Spinal cord (tissue), 10 donors: ENCODE measurements around the gene SEC14L1. TPM values are rescaled to one million over a fixed set of nuclear protein-coding genes. Genes with fewer than 3 reads are reported as not detected.

Experiments used
- DNase-seq, 6 donors: peaks; one replicate each; pipeline versions ENCODE4 v3.0.0 to v3.0.0-alpha.2; 2013 to 2015; ENCODE audit warnings: low spot score in 6 of 6, low read depth in 4 of 6
- H3K27ac ChIP-seq: one replicate; pipeline ENCODE4 v1.5.1; 2013; ENCODE audit warnings: low read depth, low read length, control low read depth
- H3K27me3 ChIP-seq: one replicate; pipeline ENCODE4 v1.6.1; 2013; ENCODE audit warnings: low read length; ENCODE audit not compliant: control insufficient read depth, insufficient read depth
- H3K36me3 ChIP-seq: one replicate; pipeline ENCODE4 v1.6.1; 2013; ENCODE audit warnings: low read length; ENCODE audit not compliant: control insufficient read depth, insufficient read depth
- H3K4me1 ChIP-seq: one replicate; pipeline ENCODE4 v1.6.1; 2013; ENCODE audit warnings: low read length; ENCODE audit not compliant: control insufficient read depth, insufficient read depth
- H3K4me3 ChIP-seq: one replicate; pipeline ENCODE4 v1.5.1; 2013; ENCODE audit warnings: low read depth, low read length, control low read depth
- H3K9me3 ChIP-seq: one replicate; pipeline ENCODE4 v1.6.1; 2013; ENCODE audit warnings: low read length; ENCODE audit not compliant: control insufficient read depth, insufficient read depth
- WGBS: methylation state at CpG from one replicate; pipeline ENCODE4 v1.1.5; 2013; ENCODE audit warnings: missing lambda C conversion rate; ENCODE audit not compliant: insufficient coverage; 5-methylcytosine and 5-hydroxymethylcytosine counted together
- polyA plus RNA-seq, 2 donors: library from polyadenylated mRNA; unstranded; fragments of 120-200 nt; gene quantifications; one replicate each; pipeline ENCODE4 v1.2.1, GENCODE V29; 2013; ENCODE audit not compliant: insufficient read length in 2 of 2
- total RNA-seq, 2 donors: library from RNA; depleted of rRNA in 1 of 2; stranded (reverse); fragments of 120-200 nt in 1 of 2; fragments of >200 nt in 1 of 2; gene quantifications; one replicate each; pipeline versions ENCODE4 v1.2.3 to v1.2.4, GENCODE V29; 2013 to 2014
- donor health status: healthy.

SEC14L1 gene
- total and polyA plus RNA-seq, 4 donors: 42.2 to 81.9 (median 69.1) TPM

DNA sequence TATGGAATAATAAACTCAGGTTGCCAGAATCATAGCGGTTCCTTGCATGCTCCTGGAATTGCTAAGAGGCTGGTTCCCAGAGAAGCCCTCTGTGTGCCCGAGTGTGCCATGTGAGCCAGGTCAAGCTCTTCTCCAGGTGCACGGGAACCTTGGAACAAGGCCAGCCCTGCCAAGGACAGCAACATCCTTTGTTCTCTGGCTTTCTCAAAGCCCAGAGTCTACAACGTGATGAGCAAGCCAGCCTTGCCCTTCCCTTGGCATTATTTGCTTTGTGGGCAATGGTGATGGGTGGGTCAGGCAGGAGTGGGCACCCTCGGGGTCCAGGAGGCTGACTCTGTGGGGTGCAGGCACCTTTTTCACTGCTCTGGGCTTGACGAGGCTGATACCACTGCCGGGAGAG is 14.2 kb upstream of the SEC14L1 start:
- Histone ChIP-seq H3K4me1 (peaks cover 18% of the 10 kb centered on the region), H3K27ac (no peak overlapping the region), H3K4me3 (no peak overlapping the region), H3K27me3 (no peaks in the 10 kb centered on the region), H3K36me3 (no peaks in the 10 kb centered on the region), H3K9me3 (no peaks in the 10 kb centered on the region)
- no peak for DNase-seq
- WGBS: 57% methylated on average over 4 of the region's 7 CpGs

DNA sequence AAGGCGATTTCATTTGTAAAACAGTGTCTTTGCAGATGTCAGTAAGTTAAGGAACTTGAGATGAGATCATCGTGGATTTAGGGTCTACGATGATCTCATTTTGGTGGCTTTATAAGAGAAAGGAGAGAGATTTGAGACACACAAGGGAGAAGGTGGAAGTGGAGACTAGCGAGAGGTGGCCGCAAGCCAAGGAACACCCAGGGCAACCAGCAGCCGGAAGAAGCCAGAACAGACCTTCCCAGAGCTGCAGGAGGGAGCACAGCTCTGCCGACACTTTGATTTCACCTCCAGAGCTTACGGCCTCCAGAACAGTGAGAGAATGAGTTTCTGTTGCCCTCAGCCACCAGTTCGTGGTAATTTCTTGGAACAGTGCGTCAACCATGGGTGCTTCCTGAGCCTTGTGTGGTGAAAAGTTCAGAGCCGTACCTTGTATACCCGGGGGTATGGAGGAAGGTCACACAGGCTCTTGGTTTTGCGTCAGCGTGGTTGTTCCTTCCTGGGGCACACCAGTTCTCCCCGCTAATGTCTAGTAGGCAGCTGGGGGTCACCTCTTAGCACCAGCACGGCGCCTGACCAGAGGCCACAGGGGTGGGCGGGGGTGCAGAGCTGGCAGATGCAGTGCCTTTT is 12.9 kb upstream of the SEC14L1 start:
- H3K4me3 ChIP-seq: no peak overlapping the region
- DNase-seq: peak in 1 of 6 donors; percentile 23
- peaks cover 18% of the 10 kb centered on the region for H3K4me1 ChIP-seq
- no peaks in the 10 kb centered on the region for H3K9me3 ChIP-seq
- no peak overlapping the region for H3K27ac ChIP-seq
- H3K36me3 ChIP-seq: no peaks in the 10 kb centered on the region
- no peaks in the 10 kb centered on the region for H3K27me3 ChIP-seq
- WGBS: 84% methylated on average over 14 of the region's 18 CpGs

GRCh38 chr17:77128896-77129567 is 11.7 kb upstream of the SEC14L1 start:
- peaks cover 18% of the 10 kb centered on the region for H3K4me1 ChIP-seq
- no peak overlapping the region for H3K4me3 ChIP-seq
- H3K9me3 ChIP-seq: no peaks in the 10 kb centered on the region
- peak in 2 of 6 donors; percentile 54 to 84 for DNase-seq
- H3K27ac ChIP-seq: peak overlapping the region; percentile 27
- no peaks in the 10 kb centered on the region for H3K27me3 ChIP-seq
- H3K36me3 ChIP-seq: no peaks in the 10 kb centered on the region
- 65% methylated on average over 3 of the region's 10 CpGs for WGBS

DNA sequence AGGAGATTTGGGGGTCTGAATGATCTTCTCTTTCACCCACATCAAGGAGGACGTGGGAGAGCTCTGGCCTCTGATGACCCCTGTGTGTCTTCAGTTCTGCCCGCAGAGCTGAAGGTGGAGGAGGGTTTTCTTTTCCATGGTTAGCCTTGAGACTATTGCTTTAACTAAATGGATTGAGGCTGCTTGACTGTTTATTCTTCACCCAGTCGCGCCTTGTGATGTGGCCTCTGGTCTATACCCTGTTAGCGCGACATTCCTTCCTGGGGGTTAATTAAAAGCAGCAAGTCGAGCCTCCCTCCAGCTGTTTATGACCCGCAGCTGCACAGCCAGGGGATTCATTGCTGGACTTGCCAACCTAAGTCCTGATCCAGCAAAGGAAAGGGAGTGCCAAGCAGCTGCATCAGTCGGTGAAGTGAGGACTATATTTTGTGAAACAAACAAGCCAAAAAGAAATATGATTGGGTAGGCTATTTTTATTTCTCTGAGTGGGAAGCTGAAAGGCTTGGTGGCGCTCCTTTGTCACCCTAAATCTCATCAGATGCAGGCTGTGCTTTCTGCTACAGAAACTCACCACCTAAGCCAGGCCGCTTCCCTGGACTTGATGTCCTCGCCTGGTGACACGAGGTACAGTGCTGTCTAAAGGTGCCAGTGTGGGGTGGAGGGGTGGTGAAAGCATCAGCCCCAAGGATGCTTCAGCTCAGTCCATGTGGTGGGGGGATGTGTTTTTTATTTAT is 11.0 kb upstream of the SEC14L1 start:
- H3K4me1 ChIP-seq: peaks cover 18% of the 10 kb centered on the region
- no peaks in the 10 kb centered on the region for H3K27me3 ChIP-seq
- peak overlapping the region; percentile 27 for H3K27ac ChIP-seq
- no peak overlapping the region for H3K4me3 ChIP-seq
- H3K9me3 ChIP-seq: no peaks in the 10 kb centered on the region
- DNase-seq: peak in 2 of 6 donors; percentile 49 to 74
- no peaks in the 10 kb centered on the region for H3K36me3 ChIP-seq
- 29% methylated on average over 7 of the region's 13 CpGs for WGBS

DNA sequence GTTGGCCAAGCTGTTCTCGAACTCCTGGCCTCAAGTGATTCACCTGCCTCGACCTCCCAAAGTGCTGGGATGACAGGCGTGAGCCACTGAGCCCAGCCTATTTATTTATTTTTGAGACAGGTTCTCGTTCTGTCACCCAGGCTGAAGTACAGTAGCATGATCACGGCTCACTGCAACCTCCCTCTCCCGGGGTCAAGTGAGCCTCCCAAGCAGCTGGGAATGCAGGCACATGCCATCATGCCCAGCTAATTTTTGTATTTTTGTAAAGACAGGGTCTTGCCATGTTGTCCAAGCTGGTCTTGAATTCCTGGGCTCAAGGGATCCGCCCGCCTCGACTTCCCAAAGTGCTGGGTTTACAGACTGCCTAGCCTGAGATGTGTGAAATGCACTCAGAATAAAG is 10.2 kb upstream of the SEC14L1 start:
- H3K27ac ChIP-seq: no peak overlapping the region
- no peaks in the 10 kb centered on the region for H3K9me3 ChIP-seq
- WGBS: 91% methylated on average over 8 of the region's 9 CpGs
- DNase-seq: no peak
- no peaks in the 10 kb centered on the region for H3K27me3 ChIP-seq
- H3K4me3 ChIP-seq: no peak overlapping the region
- no peaks in the 10 kb centered on the region for H3K36me3 ChIP-seq
- peaks cover 18% of the 10 kb centered on the region for H3K4me1 ChIP-seq

DNA sequence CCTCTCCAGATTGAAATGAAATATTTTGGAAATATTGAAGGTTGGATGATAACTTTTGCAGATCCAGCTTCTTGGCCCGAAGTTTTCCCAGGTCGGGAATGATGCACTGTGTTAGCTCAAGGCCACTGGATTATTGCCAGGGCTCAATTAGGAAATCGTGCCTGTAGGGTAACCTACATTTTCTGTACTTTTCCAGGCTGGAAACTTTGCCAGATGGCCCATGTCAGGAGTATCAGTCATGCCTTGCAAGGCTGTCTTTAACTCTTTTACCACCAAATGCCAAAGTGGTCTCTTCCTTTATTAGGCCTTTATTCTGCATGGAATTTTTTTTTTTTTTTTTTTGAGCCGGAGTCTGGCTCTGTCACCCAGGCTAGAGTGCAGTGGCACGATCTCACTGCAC is 8.9 kb upstream of the SEC14L1 start:
- peaks cover 13% of the 10 kb centered on the region for H3K4me1 ChIP-seq
- H3K27ac ChIP-seq: no peak overlapping the region
- no peaks in the 10 kb centered on the region for H3K36me3 ChIP-seq
- peak in 1 of 6 donors; percentile 41 for DNase-seq
- no peaks in the 10 kb centered on the region for H3K9me3 ChIP-seq
- WGBS: 46% methylated on average over 3 of the region's 5 CpGs
- no peaks in the 10 kb centered on the region for H3K27me3 ChIP-seq
- H3K4me3 ChIP-seq: no peak overlapping the region

DNA sequence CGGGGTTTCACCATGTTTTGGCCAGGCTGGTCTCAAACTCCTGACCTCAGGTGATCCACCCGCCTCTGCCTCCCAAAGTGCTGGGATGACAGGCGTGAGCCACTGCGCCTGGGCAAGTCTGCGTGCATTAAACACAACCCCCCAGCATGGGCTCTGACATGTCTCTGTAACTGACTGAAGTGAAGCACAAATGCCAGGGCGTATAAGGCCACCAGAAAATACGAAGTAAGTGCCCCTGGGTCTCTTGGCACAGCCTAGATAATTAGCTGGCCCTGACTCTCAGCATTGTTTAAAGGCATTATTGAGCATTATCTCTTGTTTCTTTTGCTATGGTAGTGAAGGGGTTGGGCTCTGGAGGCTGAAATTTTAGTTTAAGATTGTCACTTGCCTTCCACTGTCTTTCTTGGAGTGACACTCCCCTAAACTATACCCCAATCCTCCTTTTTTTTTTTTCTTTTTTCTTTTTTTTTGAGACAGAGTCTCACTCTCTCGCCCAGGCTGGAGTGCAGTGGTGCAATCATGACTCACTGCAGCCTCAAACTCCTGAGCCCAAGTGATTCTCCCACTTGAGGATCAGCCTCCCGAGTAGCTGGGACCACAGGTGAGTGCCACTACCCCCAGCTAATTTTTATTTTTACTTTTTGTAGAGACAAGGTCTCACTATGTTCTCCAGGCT is 8.2 kb upstream of the SEC14L1 start:
- Histone ChIP-seq H3K36me3 (no peaks in the 10 kb centered on the region), H3K27me3 (no peaks in the 10 kb centered on the region), H3K4me3 (no peak overlapping the region), H3K4me1 (peaks cover 13% of the 10 kb centered on the region), H3K27ac (no peak overlapping the region), H3K9me3 (peaks cover 1% of the 10 kb centered on the region)
- 81% methylated on average over 8 of the region's 9 CpGs for WGBS
- no peak for DNase-seq

DNA sequence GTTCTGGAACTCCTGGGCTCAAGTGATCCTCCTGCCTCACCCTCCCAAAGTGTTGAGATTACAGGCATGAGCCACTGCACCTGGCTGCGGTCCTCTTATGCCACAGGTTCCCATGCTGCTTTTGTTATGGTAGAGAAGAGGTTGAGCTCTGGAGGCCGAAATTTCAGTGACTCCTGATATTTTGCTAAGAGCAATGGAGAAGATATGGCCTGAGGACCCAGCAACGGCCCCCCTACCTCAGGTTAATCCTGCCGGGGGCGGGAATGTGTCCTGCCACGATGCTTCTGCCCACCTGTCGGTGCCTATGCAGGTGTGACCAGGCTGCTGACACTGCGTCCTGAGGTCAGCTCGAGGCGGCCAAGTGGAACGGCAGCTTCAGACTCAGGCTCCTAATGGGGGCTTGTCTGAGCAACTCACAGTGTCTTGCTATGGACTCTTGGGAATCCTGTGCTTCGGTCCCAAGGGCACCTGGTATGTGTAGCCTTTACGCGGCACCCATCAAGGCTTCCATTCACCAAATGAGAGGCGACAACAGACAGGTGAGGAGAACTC is 7.6 kb upstream of the SEC14L1 start:
- Histone ChIP-seq H3K4me1 (peaks cover 13% of the 10 kb centered on the region), H3K4me3 (no peak overlapping the region), H3K27me3 (no peaks in the 10 kb centered on the region), H3K36me3 (no peaks in the 10 kb centered on the region), H3K9me3 (peaks cover 1% of the 10 kb centered on the region), H3K27ac (no peak overlapping the region)
- no peak for DNase-seq
- 92% methylated on average over 14 of the region's 15 CpGs for WGBS

- Histone ChIP-seq H3K9me3 (peaks cover 1% of the 10 kb centered on the region), H3K4me3 (no peak overlapping the region), H3K4me1 (peaks cover 9% of the 10 kb centered on the region), H3K36me3 (no peaks in the 10 kb centered on the region), H3K27ac (no peak overlapping the region), H3K27me3 (no peaks in the 10 kb centered on the region)
- WGBS: 90% methylated on average over 6 of the region's 8 CpGs
- no peak for DNase-seq
Measured at GRCh38 chr17:77136420-77136767, 4.4 kb upstream of the SEC14L1 start.
